K562 (cell line): ENCODE results near the gene MBD4. TPM values are rescaled to one million over a fixed set of nuclear protein-coding genes. Genes with fewer than 3 reads are reported as not detected.
A peak's percentile ranks its signal among the peaks of the same experiment; 100 is the strongest.

Experiments
- ATAC-seq: fragments of 200-7000 bp; cut with Tn5 transposase; 3 replicates; pipeline ENCODE4 v1.9.1; 2020; ENCODE audit warnings: moderate library complexity
- BruUV-seq: library from RNA; stranded (reverse); fragments of 400-500 nt; replicated peaks from 2 replicates; lab custom pipeline; 2021; lab: Mats Ljungman, UMichigan
- CTCF ChIA-PET: fragments of 300-600 bp; formaldehyde crosslinking; extraction: SDS; loops from one replicate; lab custom pipeline; 2021; ENCODE audit warnings: low intra/inter-chr PET ratio; lab: Yijun Ruan, JAX
- POLR2A ChIA-PET: fragments of 300-600, 350-650 bp; sonication (Branson Sonifier 250); formaldehyde crosslinking; extraction: SDS; loops from one replicate; lab custom pipeline; 2021; ENCODE audit warnings: antibody characterized with exemption, inconsistent platforms; lab: Yijun Ruan, JAX
- DNase-seq, 4 experiments: peaks; one replicate each; pipeline versions ENCODE4 v3.0.0 to v3.0.0-alpha.2; 2011 to 2018; ENCODE audit warnings: low spot score in 3 of 4, mixed read lengths in 3 of 4; ENCODE audit errors: extremely low read depth in 1 of 4
- FAIRE-seq: peaks from 2 replicates; lab custom pipeline; 2011; peaks lifted over from hg19 to GRCh38; lab: Jason Lieb, UNC
- H2AFZ ChIP-seq: 2 replicates; pipeline ENCODE4 v1.6.0; 2011; ENCODE audit warnings: low read depth, low read length, control low read depth, inconsistent platforms
- H3K27ac ChIP-seq: fragments of 200-600 bp; 3 replicates; pipeline ENCODE4 v1.8.0; 2011; ENCODE audit warnings: low read depth, mild to moderate bottlenecking, control low read depth, inconsistent platforms, low read length, moderate library complexity, mixed read lengths; ENCODE audit errors: extremely low read depth
- H3K27me3 ChIP-seq, 2 experiments: fragments of 300-600 bp in 1 of 2; 2 replicates in 1 of 2; 3 replicates in 1 of 2; pipeline versions ENCODE4 v1.6.0 to v1.8.0; 2011; ENCODE audit warnings: inconsistent platforms in 2 of 2, low read length in 2 of 2, mild to moderate bottlenecking in 1 of 2, mixed read lengths in 1 of 2, moderate library complexity in 1 of 2; ENCODE audit not compliant: control insufficient read depth in 2 of 2, insufficient read depth in 2 of 2
- H3K36me3 ChIP-seq: fragments of 300-600 bp; 3 replicates; pipeline ENCODE4 v1.8.0; 2011; ENCODE audit warnings: mild to moderate bottlenecking, low read length, inconsistent platforms; ENCODE audit not compliant: control insufficient read depth, insufficient read depth
- H3K4me1 ChIP-seq, 2 experiments: fragments of 200-600 bp in 1 of 2; replicated peaks in 1 of 2; 2 replicates in 1 of 2; 3 replicates in 1 of 2; pipeline versions ENCODE4 v1.5.1 to v1.8.0; 2011; ENCODE audit warnings: inconsistent platforms in 2 of 2, low read length in 2 of 2, mild to moderate bottlenecking in 1 of 2, mixed read lengths in 1 of 2, moderate library complexity in 1 of 2; ENCODE audit not compliant: control insufficient read depth in 2 of 2, insufficient read depth in 2 of 2
- H3K4me2 ChIP-seq: 2 replicates; pipeline ENCODE4 v1.6.1; 2011; ENCODE audit warnings: low read length, control low read depth, inconsistent platforms, mixed read lengths; ENCODE audit not compliant: insufficient read depth
- H3K4me3 ChIP-seq: fragments of 200-600 bp; sonication (generic), shearing (Covaris generic); 2 replicates; pipeline ENCODE4 v1.5.1; 2016; ENCODE audit warnings: control low read depth, inconsistent platforms
- H3K79me2 ChIP-seq: fragments of 200-600 bp; 3 replicates; pipeline ENCODE4 v1.8.0; 2011; ENCODE audit warnings: low read length, inconsistent platforms; ENCODE audit not compliant: control insufficient read depth, insufficient read depth
- H3K9ac ChIP-seq, 2 experiments: 2 replicates each; pipeline versions ENCODE4 v1.6.0 to v1.6.1; 2011; ENCODE audit warnings: low read depth in 2 of 2, low read length in 2 of 2, control low read depth in 1 of 2, inconsistent platforms in 1 of 2, mild to moderate bottlenecking in 1 of 2, mixed read lengths in 1 of 2; ENCODE audit not compliant: insufficient read depth in 1 of 2
- H3K9me1 ChIP-seq: one replicate; pipeline ENCODE4 v1.6.0; 2011; ENCODE audit warnings: inconsistent platforms, mild to moderate bottlenecking, low read length, moderate library complexity; ENCODE audit not compliant: control insufficient read depth, insufficient read depth
- H3K9me3 ChIP-seq: replicated peaks from 2 replicates; pipeline ENCODE4 v1.5.1; 2011; ENCODE audit warnings: low read depth, low read length, inconsistent platforms; ENCODE audit not compliant: control insufficient read depth, insufficient read depth
- H4K20me1 ChIP-seq: replicated peaks from 2 replicates; pipeline ENCODE4 v1.6.1; 2011; ENCODE audit warnings: low read length, inconsistent platforms, mixed read lengths; ENCODE audit not compliant: control insufficient read depth, insufficient read depth
- CEBPB ChIP-seq: fragments of 450-650 bp; IDR thresholded peaks from 2 replicates; pipeline ENCODE4 v1.6.1; 2016; ENCODE audit warnings: missing genetic modification characterization, missing compliant biosample characterization
- GABPB2 ChIP-seq: fragments of 250-450 bp; sonication (Bioruptor Pico); conservative IDR thresholded peaks from 2 replicates; pipeline ENCODE4 v1.5.1; 2021; ENCODE audit warnings: mild to moderate bottlenecking
- NFXL1 ChIP-seq: fragments of 450-650 bp; formaldehyde crosslinking; IDR thresholded peaks from 2 replicates; pipeline ENCODE4 v1.4.0; 2021; ENCODE audit warnings: mild to moderate bottlenecking
- PHF21A ChIP-seq: fragments of 450-650 bp; IDR thresholded peaks from 2 replicates; pipeline ENCODE4 v1.6.1; 2017; ENCODE audit warnings: low read depth, borderline replicate concordance
- RFX1 ChIP-seq: fragments of 450-650 bp; IDR thresholded peaks from 2 replicates; pipeline ENCODE4 v1.6.1; 2016; ENCODE audit warnings: mild to moderate bottlenecking, moderate library complexity
- TEAD4 ChIP-seq, 2 experiments: sonication (generic) in 1 of 2; formaldehyde crosslinking in 1 of 2; IDR thresholded peaks; 2 replicates each; pipeline versions ENCODE4 v1.6.1 to v1.8.0; 2012 to 2022; ENCODE audit warnings: borderline replicate concordance in 1 of 2, inconsistent platforms in 1 of 2, low read length in 1 of 2, mild to moderate bottlenecking in 1 of 2, missing genetic modification reagents in 1 of 2
- YY1 ChIP-seq, 3 experiments: IDR thresholded peaks; 2 replicates each; pipeline ENCODE4 v1.6.1; 2011; ENCODE audit warnings: low read length in 2 of 3, mild to moderate bottlenecking in 2 of 3, moderate library complexity in 2 of 3, borderline replicate concordance in 1 of 3, control low read depth in 1 of 3, low read depth in 1 of 3; ENCODE audit not compliant: insufficient read depth in 3 of 3, insufficient replicate concordance in 2 of 3, control insufficient read depth in 1 of 3, insufficient read length in 1 of 3; ENCODE audit errors: extremely low read depth in 1 of 3
- ZBTB33 ChIP-seq: sonication (generic); formaldehyde crosslinking; IDR thresholded peaks from 2 replicates; pipeline ENCODE4 v1.8.1; 2023; ENCODE audit warnings: mild to moderate bottlenecking, missing genetic modification reagents
- ZMIZ1 ChIP-seq, 2 experiments: fragments of 150-350 bp in 1 of 2; IDR thresholded peaks; 2 replicates each; pipeline ENCODE4 v1.6.1; 2012 to 2016; ENCODE audit warnings: low read depth in 2 of 2, low read length in 2 of 2, mild to moderate bottlenecking in 1 of 2, moderate library complexity in 1 of 2
- ZNF121 ChIP-seq: sonication (generic); formaldehyde crosslinking; conservative IDR thresholded peaks from 2 replicates; pipeline ENCODE4 v1.8.0; 2022; ENCODE audit warnings: missing genetic modification reagents
- ZNF24 ChIP-seq: fragments of 450-650 bp; IDR thresholded peaks from 2 replicates; pipeline ENCODE4 v1.6.1; 2016
- ZNF778 ChIP-seq: fragments of 450-650 bp; formaldehyde crosslinking; IDR thresholded peaks from 2 replicates; pipeline ENCODE4 v1.4.0; 2020; ENCODE audit warnings: mild to moderate bottlenecking, moderate library complexity
- WGBS: fragments of 100-300 bp; shearing (Covaris generic); methylation state at CpG from one replicate; pipeline ENCODE4 v1.1.6; 2016; ENCODE audit warnings: low coverage, mixed read lengths; ENCODE audit not compliant: insufficient coverage; ENCODE audit errors: missing lambda C conversion rate; 5-methylcytosine and 5-hydroxymethylcytosine counted together
- in situ Hi-C: fragments of 300-500 bp; cut with MboI; formaldehyde crosslinking; loops from 4 replicates; pipeline ENCODE4 v1.15.0; 2018; ENCODE audit warnings: inconsistent platforms, mixed read lengths
- intact Hi-C: fragments of 100-400 bp; cut with micrococcal nuclease; formaldehyde crosslinking; loops from 2 replicates; pipeline ENCODE4 v1.14.2; 2022
- polyA plus RNA-seq, 8 experiments: library from polyadenylated mRNA; depleted of rRNA in 4 of 8; stranded (reverse) in 5 of 8; unstranded in 3 of 8; fragments of >200 nt; fragmentation: Nextera tagmentation in 2 of 8; fragmentation: Illumina TruSeq in 1 of 8; extraction: Ambion mirVana in 2 of 8; extraction: Trizol in 1 of 8; gene quantifications; 2 replicates each; pipeline versions ENCODE4 v1.2.1 to v1.2.3, GENCODE V29; 2011 to 2014; ENCODE audit warnings: inconsistent platforms in 1 of 8, missing spikeins in 1 of 8
- total RNA-seq, 7 experiments: library from RNA; depleted of rRNA in 6 of 7; stranded (reverse); fragments of >200 nt in 6 of 7; fragmentation: Illumina TruSeq in 2 of 7; extraction: Trizol in 2 of 7; gene quantifications; 2 replicates each; pipeline versions ENCODE4 v1.2.1 to v1.2.3, GENCODE V29; 2011 to 2021; ENCODE audit warnings: low replicate concordance in 1 of 7

Gene MBD4
- total and polyA plus RNA-seq, 9 of the 15 experiments (the other 6 are each of a cell fraction or from before 2014, with no cell fraction given): 13.3 to 63.9 (median 39.0) TPM

GRCh38 chr3:129474984-129475804, 35.4 kb upstream of the MBD4 start:
- POLR2A ChIA-PET: interaction anchor here (1.0 to 1.3 kb wide), 2 partner anchors 11 to 62 kb away, joined by 5 to 7 read pairs; no protein-coding TSS in a partner anchor
- DNase-seq (no peak), FAIRE-seq (no peak), ATAC-seq (no peak)
- CTCF ChIA-PET: no interaction called here
- WGBS: 73% methylated on average over 10 of the region's 10 CpGs
- Histone ChIP-seq H3K9ac (no peak overlapping the region), H4K20me1 (no peaks in the 10 kb centered on the region), H3K27me3 (no peaks in the 10 kb centered on the region), H3K4me2 (no peak overlapping the region), H3K4me1 (peaks cover 0 to 3% of the 10 kb centered on the region in 2 experiments; a peak in 3 of 5 replicates), H3K9me3 (no peaks in the 10 kb centered on the region), H3K4me3 (no peak overlapping the region), H3K79me2 (no peaks in the 10 kb centered on the region), H3K9me1 (no peaks in the 10 kb centered on the region), H2AFZ (no peak overlapping the region), H3K36me3 (peaks cover 21% of the 10 kb centered on the region; the same call in 1 of the 3 replicates), H3K27ac (no peak overlapping the region)
- no TSS peak for BruUV-seq
- in situ Hi-C loops: no loop called here
- intact Hi-C loops: no loop called here
- TF ChIP-seq ZMIZ1 (IDR thresholded peaks at IDR 0.05; ENCODE audit: low read depth in 2 of 2, low read length in 2 of 2) (no peak), NFXL1 (CRISPR knock-in tag) (no peak), GABPB2 (no peak), ZNF24 (no peak), PHF21A (no peak), YY1 (IDR thresholded peaks at IDR 0.05; ENCODE audit: borderline replicate concordance in 1 of 3, control insufficient read depth in 1 of 3, extremely low read depth in 1 of 3, insufficient read depth in 3 of 3, insufficient read length in 1 of 3, insufficient replicate concordance in 2 of 3, low read depth in 1 of 3, low read length in 2 of 3) (peak in 1 of 3 experiments; percentile 20), CEBPB (tag) (no peak), ZBTB33 (CRISPR knock-in tag) (peak; percentile 82), TEAD4 (IDR thresholded peaks at IDR 0.05; ENCODE audit: low read length) (no peak), TEAD4 (CRISPR knock-in tag; IDR thresholded peaks at IDR 0.05; ENCODE audit: borderline replicate concordance) (no peak), ZNF778 (CRISPR knock-in tag) (no peak), ZNF121 (CRISPR knock-in tag) (peak; percentile 93), RFX1 (no peak)
